Measurements from ENCODE around the gene QSER1. TPM values are rescaled to one million over a fixed set of nuclear protein-coding genes. Genes with fewer than 3 reads are reported as not detected.

Gene QSER1
- polyA plus RNA-seq, 1 donor (not counting 4 experiments of a cell fraction or from before 2014, with no cell fraction given): 14.7 TPM

- no peak overlapping the region for H3K4me3 ChIP-seq (ENCODE audit: control insufficient read depth in 2 of 3, extremely low read depth in 1 of 3, insufficient read depth in 2 of 3, low read depth in 1 of 3, low read length in 3 of 3)
- no peak overlapping the region for H2AFZ ChIP-seq (ENCODE audit: control insufficient read depth, low read length)
- DNase-seq (ENCODE audit: low read depth, low spot score): no peak
- H3K9ac ChIP-seq (ENCODE audit: control insufficient read depth, extremely low read depth, insufficient read depth, low read length): no peak overlapping the region
- TF ChIP-seq EZH2 (IDR thresholded peaks at IDR 0.05; ENCODE audit: low read length) (no peak), CTCF (optimal IDR thresholded peaks at IDR 0.05 in 1 of 3, IDR thresholded peaks at IDR 0.05 in 1 of 3, conservative IDR thresholded peaks at IDR 0.05 in 1 of 3; ENCODE audit: extremely low read depth in 1 of 3, insufficient read depth in 2 of 3, low read length in 3 of 3) (no peak)
- H4K20me1 ChIP-seq (ENCODE audit: control insufficient read depth, extremely low read depth, insufficient read depth, low read length): no peaks in the 10 kb centered on the region
- no peaks in the 10 kb centered on the region for H3K4me1 ChIP-seq (ENCODE audit: control insufficient read depth, extremely low read depth, insufficient read depth, low read length)
- no peaks in the 10 kb centered on the region for H3K36me3 ChIP-seq (ENCODE audit: control insufficient read depth in 2 of 2, extremely low read depth in 1 of 2, insufficient read depth in 2 of 2, low read length in 2 of 2)
- no peaks in the 10 kb centered on the region for H3K9me1 ChIP-seq (ENCODE audit: control insufficient read depth, extremely low read depth, insufficient read depth, low read length)
- no peak overlapping the region for H3K4me2 ChIP-seq (ENCODE audit: control insufficient read depth, extremely low read depth, insufficient read depth, low read depth, low read length)
- H3K27me3 ChIP-seq (ENCODE audit: control insufficient read depth, extremely low read depth, insufficient read depth, low read length): no peaks in the 10 kb centered on the region
- H3K79me2 ChIP-seq (ENCODE audit: control insufficient read depth, insufficient read depth, low read length): no peaks in the 10 kb centered on the region
- dilution Hi-C loops (cut with MboI; ENCODE audit: extremely low pct_ligation_motif_present, low sequenced_read_pairs): no loop called here
- no peak overlapping the region for H3K27ac ChIP-seq (ENCODE audit: control insufficient read depth, insufficient read depth, low read length)
- FAIRE-seq: no peak
- no peaks in the 10 kb centered on the region for H3K9me3 ChIP-seq (ENCODE audit: control insufficient read depth, low read depth, low read length)
Measured at GRCh38 chr11:32881286-32881685, 11.3 kb upstream of the QSER1 start.

- no peaks in the 10 kb centered on the region for H3K79me2 ChIP-seq (ENCODE audit: control insufficient read depth, insufficient read depth, low read length)
- no peak for TF ChIP-seq CTCF (optimal IDR thresholded peaks at IDR 0.05 in 1 of 3, IDR thresholded peaks at IDR 0.05 in 1 of 3, conservative IDR thresholded peaks at IDR 0.05 in 1 of 3; ENCODE audit: extremely low read depth in 1 of 3, insufficient read depth in 2 of 3, low read length in 3 of 3)
- no peaks in the 10 kb centered on the region for H3K9me3 ChIP-seq (ENCODE audit: control insufficient read depth, low read depth, low read length)
- no peaks in the 10 kb centered on the region for H3K27me3 ChIP-seq (ENCODE audit: control insufficient read depth, extremely low read depth, insufficient read depth, low read length)
- H4K20me1 ChIP-seq (ENCODE audit: control insufficient read depth, extremely low read depth, insufficient read depth, low read length): no peaks in the 10 kb centered on the region
- no peaks in the 10 kb centered on the region for H3K36me3 ChIP-seq (ENCODE audit: control insufficient read depth in 2 of 2, extremely low read depth in 1 of 2, insufficient read depth in 2 of 2, low read length in 2 of 2)
- no peak overlapping the region for H3K4me2 ChIP-seq (ENCODE audit: control insufficient read depth, extremely low read depth, insufficient read depth, low read depth, low read length)
- no peak for DNase-seq (ENCODE audit: low read depth, low spot score)
- FAIRE-seq: no peak
- H3K9me1 ChIP-seq (ENCODE audit: control insufficient read depth, extremely low read depth, insufficient read depth, low read length): no peaks in the 10 kb centered on the region
- H2AFZ ChIP-seq (ENCODE audit: control insufficient read depth, low read length): no peak overlapping the region
- no peaks in the 10 kb centered on the region for H3K4me1 ChIP-seq (ENCODE audit: control insufficient read depth, extremely low read depth, insufficient read depth, low read length)
- dilution Hi-C loops (cut with MboI; ENCODE audit: extremely low pct_ligation_motif_present, low sequenced_read_pairs): no loop called here
- H3K27ac ChIP-seq (ENCODE audit: control insufficient read depth, insufficient read depth, low read length): no peak overlapping the region
- no peak overlapping the region for H3K4me3 ChIP-seq (ENCODE audit: control insufficient read depth in 2 of 3, extremely low read depth in 1 of 3, insufficient read depth in 2 of 3, low read depth in 1 of 3, low read length in 3 of 3)
- no peak overlapping the region for H3K9ac ChIP-seq (ENCODE audit: control insufficient read depth, extremely low read depth, insufficient read depth, low read length)
Measured at GRCh38 chr11:32883421-32883820, 9.2 kb upstream of the QSER1 start.

All from keratinocyte (primary cell).